Measurements from ENCODE around the gene PUSL1.

PUSL1 gene

DNA sequence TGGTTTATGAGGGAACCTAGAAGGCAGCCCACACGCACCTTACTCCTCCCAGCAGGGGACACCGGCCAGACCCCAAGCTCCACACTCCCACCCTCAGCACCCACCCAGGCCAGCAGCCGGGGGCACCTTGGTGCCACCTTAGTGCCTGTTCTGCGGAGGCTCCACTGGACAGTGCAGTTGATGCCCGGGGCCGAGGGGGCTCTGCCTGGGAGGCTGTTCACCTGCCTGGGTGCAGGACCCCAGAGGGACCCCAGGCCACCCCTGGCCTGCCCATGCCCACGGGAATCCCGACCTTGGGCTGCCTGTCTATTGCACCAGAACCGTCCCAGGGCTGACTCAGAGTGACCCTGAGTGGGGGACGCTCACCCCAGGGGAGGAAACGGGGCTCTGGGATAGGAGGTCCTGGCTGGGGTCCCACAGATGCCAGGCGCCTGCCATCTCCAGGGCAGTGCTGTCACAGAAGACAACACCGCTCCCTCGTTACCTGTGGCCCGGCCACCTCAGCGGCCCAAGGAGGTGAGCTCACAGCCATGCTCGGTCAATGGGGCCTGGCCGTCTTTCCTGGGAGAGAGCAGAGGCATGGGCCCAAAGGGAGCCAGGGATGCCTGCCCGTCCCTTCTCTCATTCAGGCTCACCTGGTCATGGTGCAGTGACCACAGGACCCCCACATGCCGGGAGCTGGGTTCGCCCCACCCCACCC, 27.5 kb upstream of the PUSL1 start:
- no peak for DNase-seq

DNA sequence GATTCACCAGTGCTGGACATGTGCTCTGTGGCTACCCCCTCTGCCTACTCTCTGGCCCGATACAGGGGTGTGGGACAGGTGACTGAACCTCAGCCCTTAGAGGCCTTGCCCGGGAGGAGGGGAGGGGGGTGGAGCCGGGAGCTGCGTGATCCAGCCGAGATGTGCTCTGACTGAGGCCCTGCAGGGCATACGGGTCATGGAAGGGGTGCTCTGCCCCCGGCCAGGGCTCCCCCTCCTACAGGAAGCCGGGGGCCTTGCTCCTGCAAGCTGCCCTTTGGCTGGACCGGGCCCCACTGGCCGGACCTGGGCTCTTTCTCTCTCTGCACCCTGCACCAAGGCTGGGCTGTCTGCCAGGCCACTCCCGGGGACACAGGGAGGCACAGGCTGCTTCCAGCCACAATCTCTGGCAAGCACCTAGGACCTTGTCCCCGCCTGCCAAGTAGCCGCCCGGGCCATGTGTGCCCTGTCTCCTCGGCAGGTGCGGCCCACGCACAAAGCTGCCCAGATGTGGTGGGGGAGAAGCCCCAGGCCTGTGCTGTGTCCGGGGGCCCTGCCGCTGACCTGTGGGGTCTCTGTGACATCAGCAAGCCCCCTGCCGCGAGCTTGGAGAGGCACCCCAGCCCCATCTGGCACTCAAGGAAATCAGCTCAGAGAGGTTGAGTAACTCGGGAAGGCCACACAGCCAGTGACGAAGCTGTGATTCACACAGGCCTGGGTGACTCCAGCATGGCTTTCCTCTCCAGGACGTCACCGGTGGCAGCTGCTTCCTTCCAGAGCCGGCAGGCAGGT, 26.7 kb upstream of the PUSL1 start:
- no peak for DNase-seq

DNA sequence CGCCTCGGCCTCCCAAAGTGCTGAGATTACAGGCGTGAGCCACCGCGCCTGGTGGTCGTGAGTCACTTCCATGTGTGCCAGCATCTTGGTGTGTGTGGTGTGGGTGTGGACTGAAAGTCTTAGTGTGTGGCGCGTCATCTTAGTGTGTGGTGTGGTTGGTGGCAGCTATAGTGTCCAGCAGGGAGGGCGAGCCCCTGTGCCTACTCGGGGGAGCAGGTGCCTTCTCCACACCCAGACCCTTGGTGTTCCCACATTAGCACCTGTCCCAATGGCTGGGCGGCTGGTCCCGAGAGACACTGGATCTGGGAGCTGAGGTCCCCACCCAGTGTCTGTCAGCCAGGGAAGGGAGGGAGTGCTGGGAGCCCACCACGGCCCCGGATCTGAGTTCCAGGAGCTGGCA, 25.4 kb upstream of the PUSL1 start:
- DNase-seq = no peak

DNA sequence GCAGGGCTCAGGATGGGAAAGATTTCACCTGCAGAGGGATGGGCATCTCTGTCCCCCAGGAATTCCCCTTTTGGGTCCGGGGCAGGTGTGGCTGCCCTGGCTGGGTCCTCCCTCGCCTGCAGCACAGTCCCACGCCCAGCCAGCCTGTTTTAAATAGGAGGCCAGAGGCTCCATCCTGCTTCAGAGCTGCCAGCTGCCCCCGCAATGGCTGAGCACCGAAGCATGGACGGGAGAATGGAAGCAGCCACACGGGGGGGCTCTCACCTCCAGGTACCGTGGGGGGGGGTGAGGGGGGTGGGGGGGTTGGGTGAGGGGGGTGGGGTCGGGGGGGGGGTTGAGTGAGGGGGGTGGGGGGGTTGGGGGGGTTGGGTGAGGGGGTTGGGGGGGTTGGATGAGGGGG, 24.6 kb upstream of the PUSL1 start:
- DNase-seq = peak in 1 of 2 experiments; percentile 75

DNA sequence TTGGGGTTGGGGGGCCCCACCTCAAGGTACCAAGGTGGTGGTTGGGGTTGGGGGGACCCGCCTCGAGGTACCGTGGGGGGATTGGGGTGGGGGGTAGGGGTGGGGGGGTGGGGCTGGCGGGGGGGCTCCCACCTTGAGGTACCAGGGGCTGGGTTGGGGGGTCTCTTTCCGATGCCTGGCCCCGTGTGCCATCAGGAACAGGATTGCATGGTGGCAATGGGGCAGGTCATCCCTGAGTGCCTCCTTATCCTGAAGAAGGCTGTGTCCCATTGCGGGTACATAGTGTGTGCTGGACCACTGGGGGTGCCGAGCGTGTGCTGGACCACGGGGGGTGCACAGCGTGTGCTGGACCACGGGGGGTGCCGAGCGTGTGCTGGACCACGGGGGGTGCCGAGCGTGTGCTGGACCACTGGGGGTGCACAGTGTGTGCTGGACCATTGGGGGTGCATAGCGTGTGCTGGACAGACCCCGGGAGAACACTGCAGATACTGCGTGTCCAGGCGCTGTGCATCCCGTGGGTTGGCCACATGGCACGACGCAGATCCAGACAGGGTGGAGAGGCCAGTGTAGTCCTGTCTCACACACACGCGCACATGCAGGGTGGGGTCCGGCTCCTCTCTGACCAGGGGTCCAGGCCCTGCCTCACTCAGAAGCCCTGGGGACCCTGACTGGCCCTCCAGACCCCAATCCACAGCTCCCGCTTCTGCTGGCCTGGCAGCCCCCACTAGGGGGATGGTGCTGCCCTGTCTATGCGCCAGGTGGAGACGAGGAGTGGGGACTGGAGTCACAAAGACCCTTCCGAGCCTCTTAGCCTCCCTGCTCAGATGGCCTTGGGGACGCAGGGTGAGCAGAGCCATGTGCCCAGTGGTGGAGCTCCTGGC, 23.9 kb upstream of the PUSL1 start:
- no peak for DNase-seq

DNA sequence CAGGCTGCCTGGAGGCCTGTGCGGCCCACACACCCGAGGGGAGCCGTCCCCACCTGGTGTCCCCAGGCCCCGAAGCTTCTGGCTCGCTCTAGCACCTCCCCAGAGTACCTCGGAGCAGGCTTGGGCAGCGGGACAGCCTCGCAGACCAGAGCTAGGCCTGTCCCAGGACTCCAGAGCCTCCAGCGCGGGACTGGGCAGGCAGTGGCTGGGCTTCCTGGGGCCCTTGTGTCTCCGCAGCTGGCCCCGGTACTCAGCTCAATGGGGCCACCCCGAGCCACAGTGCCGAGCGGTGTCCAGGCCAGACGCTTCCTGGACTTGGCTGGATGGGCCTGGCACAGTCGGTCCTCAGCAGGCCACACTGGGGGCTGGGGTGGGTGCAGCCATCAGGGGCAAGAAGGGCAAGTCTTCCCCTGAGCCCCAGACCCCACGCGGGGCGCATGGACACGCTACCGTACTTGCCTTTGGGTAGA, 23.3 kb upstream of the PUSL1 start:
- DNase-seq = no peak

DNA sequence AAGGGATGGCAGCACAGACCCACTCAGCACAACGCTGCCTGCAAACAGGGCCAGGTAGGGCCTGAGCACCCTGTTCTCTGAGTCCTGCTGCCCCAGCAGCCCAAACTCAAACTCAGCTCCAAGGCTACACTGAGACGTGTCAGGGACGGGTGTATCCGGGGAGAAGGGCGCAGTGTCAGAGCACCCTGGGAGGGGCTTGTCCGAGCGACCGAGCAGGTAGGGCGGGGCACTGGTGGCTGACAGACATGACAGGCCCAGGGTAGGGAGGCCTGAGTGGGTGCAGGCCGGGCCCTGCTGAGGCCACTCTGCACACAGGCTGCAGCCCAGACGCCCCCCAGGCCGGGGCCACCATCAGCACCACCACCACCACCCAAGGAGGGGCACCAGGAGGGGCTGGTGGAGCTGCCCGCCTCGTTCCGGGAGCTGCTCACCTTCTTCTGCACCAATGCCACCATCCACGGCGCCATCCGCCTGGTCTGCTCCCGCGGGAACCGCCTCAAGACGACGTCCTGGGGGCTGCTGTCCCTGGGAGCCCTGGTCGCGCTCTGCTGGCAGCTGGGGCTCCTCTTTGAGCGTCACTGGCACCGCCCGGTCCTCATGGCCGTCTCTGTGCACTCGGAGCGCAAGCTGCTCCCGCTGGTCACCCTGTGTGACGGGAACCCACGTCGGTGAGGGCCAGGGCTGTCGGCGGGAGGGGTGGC, 22.6 kb upstream of the PUSL1 start:
- no peak for DNase-seq

DNA sequence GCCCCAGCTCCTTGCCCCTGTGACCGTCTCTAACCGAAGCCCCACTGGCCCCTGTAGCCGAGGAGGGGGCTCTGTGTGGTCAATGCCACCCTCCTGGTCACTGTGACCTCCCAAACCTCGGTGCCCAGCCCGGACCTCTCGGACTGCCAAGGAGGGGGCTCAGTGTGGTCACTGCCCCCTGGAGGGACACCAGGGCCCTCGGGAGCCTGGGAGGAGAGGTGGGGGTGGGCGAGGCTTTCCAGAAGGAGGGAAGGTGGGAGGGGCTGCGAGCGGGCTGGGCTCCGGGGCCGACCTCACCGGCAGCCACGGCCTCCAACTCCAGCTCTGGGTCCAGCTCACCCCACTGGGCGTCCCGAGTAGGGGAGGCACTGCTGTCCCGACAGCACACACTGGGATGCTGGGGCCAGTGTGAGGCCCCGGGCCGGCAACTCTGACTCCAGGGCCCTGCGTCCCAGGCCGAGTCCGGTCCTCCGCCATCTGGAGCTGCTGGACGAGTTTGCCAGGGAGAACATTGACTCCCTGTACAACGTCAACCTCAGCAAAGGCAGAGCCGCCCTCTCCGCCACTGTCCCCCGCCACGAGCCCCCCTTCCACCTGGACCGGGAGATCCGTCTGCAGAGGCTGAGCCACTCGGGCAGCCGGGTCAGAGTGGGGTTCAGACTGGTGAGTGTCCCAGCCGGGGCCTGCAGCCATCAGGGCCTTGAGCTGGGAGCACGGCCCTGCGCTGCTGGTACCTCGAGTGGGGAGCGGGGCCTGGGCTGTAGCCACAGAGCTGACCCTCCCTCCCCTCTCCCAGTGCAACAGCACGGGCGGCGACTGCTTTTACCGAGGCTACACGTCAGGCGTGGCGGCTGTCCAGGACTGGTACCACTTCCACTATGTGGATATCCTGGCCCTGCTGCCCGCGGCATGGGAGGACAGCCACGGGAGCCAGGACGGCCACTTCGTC, 21.8 kb upstream of the PUSL1 start:
- DNase-seq = no peak

DNA sequence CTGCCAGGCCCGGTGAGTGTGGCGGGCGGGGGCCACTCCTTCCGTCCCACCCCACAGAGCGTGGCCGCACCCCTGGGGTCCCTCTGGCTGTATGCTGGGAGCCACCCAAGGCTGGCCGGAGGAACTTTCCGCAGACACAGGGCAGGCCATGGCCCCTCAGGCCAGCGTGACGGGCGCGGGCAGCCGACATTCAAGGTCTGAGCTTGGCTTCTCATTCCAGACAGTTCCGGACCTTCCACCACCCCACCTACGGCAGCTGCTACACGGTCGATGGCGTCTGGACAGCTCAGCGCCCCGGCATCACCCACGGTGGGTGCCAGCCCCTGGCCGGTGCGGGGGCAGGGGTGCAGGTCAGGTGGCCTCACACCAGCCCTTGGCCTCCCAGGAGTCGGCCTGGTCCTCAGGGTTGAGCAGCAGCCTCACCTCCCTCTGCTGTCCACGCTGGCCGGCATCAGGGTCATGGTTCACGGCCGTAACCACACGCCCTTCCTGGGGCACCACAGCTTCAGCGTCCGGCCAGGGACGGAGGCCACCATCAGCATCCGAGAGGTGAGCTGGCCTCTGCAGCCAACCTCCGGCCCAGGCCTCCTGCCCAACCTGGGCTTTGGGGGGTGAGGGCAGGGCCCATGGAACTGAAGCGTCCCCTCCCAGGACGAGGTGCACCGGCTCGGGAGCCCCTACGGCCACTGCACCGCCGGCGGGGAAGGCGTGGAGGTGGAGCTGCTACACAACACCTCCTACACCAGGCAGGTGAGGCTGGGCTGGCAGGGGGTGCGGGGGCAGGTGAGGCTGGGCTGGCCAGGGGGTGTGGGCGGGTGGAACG, 20.9 kb upstream of the PUSL1 start:
- DNase-seq = peak in 1 of 2 experiments; percentile 68

DNA sequence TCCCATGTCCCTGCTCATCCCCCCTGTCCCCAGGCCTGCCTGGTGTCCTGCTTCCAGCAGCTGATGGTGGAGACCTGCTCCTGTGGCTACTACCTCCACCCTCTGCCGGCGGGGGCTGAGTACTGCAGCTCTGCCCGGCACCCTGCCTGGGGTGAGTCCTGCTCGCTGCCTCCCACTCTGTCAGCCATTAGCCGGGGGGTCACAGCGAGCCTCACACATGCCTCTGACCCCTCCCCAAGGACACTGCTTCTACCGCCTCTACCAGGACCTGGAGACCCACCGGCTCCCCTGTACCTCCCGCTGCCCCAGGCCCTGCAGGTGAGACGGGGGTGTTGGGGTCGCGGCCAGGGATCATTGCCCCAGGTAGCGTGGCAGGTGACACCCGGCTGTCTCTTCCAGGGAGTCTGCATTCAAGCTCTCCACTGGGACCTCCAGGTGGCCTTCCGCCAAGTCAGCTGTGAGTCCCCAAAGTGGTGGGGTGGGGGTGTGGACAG, 18.1 kb upstream of the PUSL1 start:
- DNase-seq = peak in 1 of 2 experiments; percentile 88

DNA sequence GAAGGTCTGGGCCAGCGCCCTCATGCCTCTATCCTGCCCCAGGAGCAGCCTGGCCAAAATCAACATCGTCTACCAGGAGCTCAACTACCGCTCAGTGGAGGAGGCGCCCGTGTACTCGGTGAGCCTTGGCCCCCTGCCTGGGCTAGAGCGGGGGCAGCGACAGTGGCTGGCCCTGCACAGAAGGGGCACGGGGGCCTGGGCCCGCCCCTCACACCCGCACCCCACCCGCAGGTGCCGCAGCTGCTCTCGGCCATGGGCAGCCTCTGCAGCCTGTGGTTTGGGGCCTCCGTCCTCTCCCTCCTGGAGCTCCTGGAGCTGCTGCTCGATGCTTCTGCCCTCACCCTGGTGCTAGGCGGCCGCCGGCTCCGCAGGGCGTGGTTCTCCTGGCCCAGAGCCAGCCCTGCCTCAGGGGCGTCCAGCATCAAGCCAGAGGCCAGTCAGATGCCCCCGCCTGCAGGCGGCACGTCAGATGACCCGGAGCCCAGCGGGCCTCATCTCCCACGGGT, 17.3 kb upstream of the PUSL1 start:
- peak in 1 of 2 experiments; percentile 72 for DNase-seq

DNA sequence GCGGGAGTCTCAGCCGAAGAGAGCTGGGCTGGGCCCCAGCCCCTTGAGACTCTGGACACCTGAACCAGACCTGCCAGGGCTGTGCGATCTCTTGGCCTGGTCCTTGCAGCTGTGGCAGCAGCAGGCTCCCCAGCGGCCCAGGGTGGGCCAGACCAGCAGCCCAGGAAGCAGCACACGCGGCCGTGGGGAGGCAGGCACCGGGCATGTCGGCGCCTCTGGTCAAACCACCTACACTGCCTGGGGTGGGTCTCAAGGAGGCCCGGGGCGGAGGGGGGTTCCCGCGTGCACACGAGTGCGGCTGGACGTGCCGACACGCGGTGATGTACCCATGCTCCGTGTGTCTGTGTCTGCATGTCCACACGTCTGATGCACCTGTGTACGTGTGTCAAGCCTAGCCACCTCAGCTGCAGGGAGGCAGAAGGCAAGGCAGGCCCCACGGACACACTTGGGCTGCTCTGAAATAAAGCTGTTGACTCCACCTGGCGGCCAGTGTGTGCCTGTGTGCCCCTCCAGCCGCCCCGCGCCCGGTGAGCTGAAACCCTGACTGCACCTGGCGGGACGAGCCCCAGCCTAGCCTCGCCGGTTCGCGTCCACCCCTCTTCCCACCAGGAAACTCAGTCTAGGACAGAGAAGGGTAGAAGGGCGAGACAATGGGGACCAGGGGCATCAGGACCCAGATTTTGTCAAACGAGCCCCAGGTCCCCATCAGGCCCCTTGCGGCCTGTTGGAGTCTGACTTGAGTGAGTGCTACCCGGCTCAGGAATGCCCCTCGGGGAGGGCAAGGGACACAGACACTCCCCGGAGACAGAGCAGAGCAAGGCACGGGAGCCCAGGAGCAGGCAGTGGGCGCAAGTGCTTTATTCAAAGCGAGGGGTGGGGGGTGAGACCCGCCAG, 16.6 kb upstream of the PUSL1 start:
- DNase-seq = peak; percentile 78 to 94

DNA sequence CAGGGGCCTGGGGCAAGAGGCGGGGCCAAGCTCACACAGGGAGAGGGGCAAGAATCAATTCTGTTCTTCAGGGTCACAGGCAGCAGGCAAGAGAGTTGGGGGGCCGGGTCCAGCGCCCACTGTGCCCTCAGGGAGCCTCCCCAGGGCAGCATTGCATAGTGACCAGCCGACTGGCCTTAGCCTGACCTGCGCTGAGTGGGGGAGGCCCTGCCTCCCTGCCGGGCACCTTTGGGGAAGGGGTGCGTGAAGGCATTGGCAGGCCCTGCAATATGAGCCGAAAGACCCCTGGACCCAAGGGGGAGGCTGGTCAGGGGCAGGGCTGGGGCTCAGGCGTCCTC, 16.0 kb upstream of the PUSL1 start:
- no peak for DNase-seq

DNA sequence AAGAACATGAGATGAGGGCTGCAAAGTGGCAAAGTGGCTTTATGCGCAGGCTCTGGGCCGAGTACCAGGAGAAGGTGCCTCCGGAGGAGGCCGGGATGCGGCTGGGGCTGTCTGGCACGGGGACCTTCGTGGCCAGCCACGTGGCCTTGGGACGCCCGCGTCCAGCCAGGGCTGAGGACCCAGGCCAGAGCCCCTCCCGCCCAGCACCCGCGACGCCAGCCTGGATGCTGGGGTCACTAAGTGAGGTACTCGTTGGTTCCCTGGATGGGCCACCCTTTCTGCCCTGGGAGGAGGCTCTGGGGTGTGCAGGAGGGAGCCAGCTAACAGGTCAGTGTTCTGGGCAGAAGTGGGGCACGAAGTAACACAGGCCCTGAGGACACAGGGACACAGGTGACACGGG, 15.5 kb upstream of the PUSL1 start:
- no peak for DNase-seq

DNA sequence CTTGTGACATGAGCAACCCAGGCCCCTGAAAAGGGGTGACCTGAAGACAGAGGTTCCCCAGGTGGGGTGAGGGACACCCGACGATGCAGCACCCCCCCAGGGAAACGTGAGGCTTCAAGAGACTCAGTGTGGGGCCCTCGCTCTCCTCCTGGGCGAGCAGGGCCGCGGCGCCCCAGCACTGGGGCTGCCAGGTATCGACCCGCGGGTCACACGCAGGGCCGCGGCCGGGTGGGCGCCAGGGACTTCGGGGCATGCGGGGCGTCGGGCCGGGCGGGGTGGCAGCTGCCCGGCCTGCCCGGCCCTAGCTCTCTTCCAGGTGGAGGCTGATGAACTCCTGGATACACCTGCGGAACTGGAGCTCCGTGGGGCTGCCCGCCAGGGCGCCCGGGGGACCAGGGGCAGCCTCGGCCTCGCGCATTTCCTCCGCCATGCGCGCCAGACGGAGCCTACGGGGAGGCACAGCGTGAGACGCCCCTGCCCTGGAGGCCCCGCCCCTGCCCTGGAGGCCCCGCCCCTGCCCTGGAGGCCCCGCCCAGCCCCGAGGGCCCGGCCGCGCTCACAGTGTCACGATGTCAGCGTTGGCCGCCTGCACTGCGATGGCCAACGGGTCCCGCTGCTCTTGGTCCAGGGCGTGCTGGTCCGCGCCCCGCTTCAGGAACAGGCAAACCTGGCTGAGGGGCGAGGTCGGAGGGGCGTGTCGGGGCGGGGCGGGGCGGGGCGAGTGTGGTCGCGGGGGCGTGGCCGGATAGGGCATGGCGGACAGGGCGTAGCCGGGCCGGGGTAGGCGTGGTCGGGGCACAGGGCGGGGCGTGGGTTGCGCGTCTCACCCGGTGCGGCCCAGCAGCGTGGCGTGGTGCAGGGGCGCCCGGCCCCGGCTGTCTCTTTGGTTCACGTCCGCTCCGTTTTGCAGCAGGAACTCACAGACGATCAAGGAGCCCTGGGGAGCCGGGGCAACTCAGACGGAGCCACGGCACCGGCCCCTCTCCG, 14.8 kb upstream of the PUSL1 start:
- DNase-seq = no peak

DNA sequence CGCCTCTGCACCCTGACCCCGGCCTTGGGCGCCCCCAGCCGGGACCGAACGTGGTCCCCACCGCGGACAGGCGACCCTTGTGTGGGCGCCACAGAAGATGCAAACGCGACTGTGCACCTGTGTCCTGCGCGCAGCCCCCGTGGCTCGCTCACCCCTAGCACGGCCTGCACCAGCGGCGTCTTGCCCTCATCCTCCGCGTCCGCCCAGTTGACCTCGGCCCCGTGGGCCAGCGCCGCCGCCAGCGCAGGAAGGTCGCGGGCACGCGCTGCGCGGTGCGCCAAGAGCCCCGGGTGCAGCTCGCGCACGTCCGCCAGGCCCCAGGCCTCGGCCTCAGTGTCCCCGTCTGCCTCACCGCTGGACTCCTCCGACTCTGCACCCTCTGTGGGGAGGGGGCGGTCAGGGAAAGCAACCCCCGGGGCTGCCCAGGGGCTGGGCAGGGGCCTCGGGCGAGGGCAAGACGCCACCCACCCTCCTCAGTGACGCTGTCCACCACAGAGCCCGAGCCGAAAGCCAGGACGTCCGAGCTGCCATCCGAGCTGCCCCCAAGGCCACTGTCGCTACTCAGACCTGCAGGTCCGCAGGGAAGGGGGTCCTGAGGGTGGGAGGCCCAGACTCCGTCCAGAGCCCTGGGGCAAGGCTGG, 14.0 kb upstream of the PUSL1 start:
- DNase-seq = no peak

DNA sequence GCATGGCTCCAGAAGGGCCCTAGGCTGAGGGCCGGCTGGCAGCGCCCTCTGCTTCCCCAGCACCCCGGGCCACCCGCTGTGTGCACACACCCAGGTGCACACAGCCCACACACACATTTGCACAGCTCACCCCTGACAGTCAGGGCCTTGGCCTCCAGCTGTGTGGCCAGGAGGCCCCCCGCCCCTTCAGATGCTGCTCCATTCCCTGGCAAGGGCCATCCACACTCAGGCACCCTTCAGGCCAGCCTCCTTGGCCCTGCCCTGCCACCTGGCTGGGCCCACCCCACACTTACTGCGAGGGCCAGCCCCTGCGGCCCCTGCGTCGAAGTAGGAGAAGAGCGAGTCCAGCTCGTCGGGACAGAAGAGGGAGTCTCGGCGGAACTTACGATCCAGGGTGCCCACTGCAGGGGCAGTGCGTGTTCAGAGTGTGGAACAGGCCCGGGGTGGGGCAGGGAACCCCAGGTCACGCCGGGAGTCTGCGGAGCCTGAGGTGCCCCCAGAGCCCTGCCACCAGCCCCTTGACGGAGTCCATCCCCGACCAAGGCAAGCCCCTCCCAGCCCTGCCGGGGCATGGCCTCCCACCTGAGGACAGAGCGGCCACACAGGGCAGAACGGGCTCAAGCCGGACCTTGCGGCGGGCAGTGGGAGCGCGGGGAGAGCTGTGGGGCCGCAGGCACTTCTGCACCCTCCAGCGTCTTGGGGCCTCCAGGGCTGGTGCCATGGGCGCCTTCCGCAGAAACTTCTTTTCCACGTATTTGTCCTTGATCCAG, 13.1 kb upstream of the PUSL1 start:
- no peak for DNase-seq
